HepG2 (cell line): ENCODE results near the gene CRYAB. TPM values are rescaled to one million over a fixed set of nuclear protein-coding genes. Genes with fewer than 3 reads are reported as not detected.

ENCODE experiments used
- ARHGAP35 ChIP-seq: sonication (generic); formaldehyde crosslinking; IDR thresholded peaks from 2 replicates; pipeline ENCODE4 v1.9.0; 2022; ENCODE audit warnings: mild to moderate bottlenecking, inconsistent platforms, moderate library complexity, missing genetic modification reagents, borderline replicate concordance
- MAFG ChIP-seq: sonication (generic); formaldehyde crosslinking; IDR thresholded peaks from 2 replicates; pipeline ENCODE4 v1.5.1; 2020; ENCODE audit warnings: mild to moderate bottlenecking, missing genetic modification reagents
- MXI1 ChIP-seq: IDR thresholded peaks from 3 replicates; pipeline ENCODE4 v1.6.1; 2012; ENCODE audit warnings: low read depth, low read length, inconsistent platforms, borderline replicate concordance
- PAF1 ChIP-seq: IDR thresholded peaks from 2 replicates; pipeline ENCODE4 v1.6.1; 2016; ENCODE audit warnings: missing genetic modification reagents, missing compliant biosample characterization
- PHB2 ChIP-seq: fragments of 450-650 bp; IDR thresholded peaks from 2 replicates; pipeline ENCODE4 v1.6.1; 2018; ENCODE audit not compliant: partially characterized antibody
- POLR2G ChIP-seq: fragments of 200-400 bp; formaldehyde crosslinking; IDR thresholded peaks from 2 replicates; pipeline ENCODE4 v1.6.1; 2018; ENCODE audit warnings: mild to moderate bottlenecking, low read depth, low read length, moderate library complexity
- RFXANK ChIP-seq: IDR thresholded peaks from 2 replicates; pipeline ENCODE4 v1.6.1; 2016
- SALL1 ChIP-seq: sonication (generic); formaldehyde crosslinking; IDR thresholded peaks from 2 replicates; pipeline ENCODE4 v1.8.0; 2022; ENCODE audit warnings: mild to moderate bottlenecking, missing genetic modification reagents
- SOX5 ChIP-seq: IDR thresholded peaks from 2 replicates; pipeline ENCODE4 v1.6.1; 2016; ENCODE audit warnings: borderline replicate concordance
- SRSF9 ChIP-seq: fragments of 200-400 bp; formaldehyde crosslinking; IDR thresholded peaks from 2 replicates; pipeline ENCODE4 v1.6.1; 2018; ENCODE audit warnings: borderline replicate concordance, mild to moderate bottlenecking, low read depth, low read length; ENCODE audit not compliant: insufficient read depth, poor library complexity, severe bottlenecking
- TCF7 ChIP-seq: sonication (generic); IDR thresholded peaks from 2 replicates; pipeline ENCODE4 v1.6.1; 2016; ENCODE audit warnings: antibody characterized with exemption, low read depth
- TP53 ChIP-seq: sonication (generic); formaldehyde crosslinking; conservative IDR thresholded peaks from 2 replicates; pipeline ENCODE4 v1.4.0; 2020; ENCODE audit warnings: missing genetic modification reagents
- ZFY ChIP-seq: sonication (generic); formaldehyde crosslinking; IDR thresholded peaks from 2 replicates; pipeline ENCODE4 v1.4.0; 2020; ENCODE audit warnings: missing genetic modification reagents
- ZKSCAN8 ChIP-seq: IDR thresholded peaks from 2 replicates; pipeline ENCODE4 v1.6.1; 2016; ENCODE audit warnings: borderline replicate concordance, missing genetic modification reagents, missing compliant biosample characterization
- ZNF124 ChIP-seq: sonication (generic); formaldehyde crosslinking; IDR thresholded peaks from 2 replicates; pipeline ENCODE4 v1.4.0; 2020; ENCODE audit warnings: missing genetic modification reagents
- ZNF136 ChIP-seq: sonication (generic); formaldehyde crosslinking; IDR thresholded peaks from 2 replicates; pipeline ENCODE4 v1.8.1; 2022; ENCODE audit warnings: low read depth, mild to moderate bottlenecking, moderate library complexity, missing genetic modification reagents
- ZNF160 ChIP-seq: sonication (generic); formaldehyde crosslinking; IDR thresholded peaks from 2 replicates; pipeline ENCODE4 v1.8.0; 2022; ENCODE audit warnings: mild to moderate bottlenecking, inconsistent platforms, missing genetic modification reagents
- ZNF263 ChIP-seq: sonication (generic); formaldehyde crosslinking; IDR thresholded peaks from 2 replicates; pipeline ENCODE4 v1.4.0; 2020; ENCODE audit warnings: missing genetic modification reagents
- ZNF282 ChIP-seq: fragments of 450-650 bp; IDR thresholded peaks from 2 replicates; pipeline ENCODE4 v1.6.1; 2018; ENCODE audit not compliant: partially characterized antibody
- ZNF510 ChIP-seq: sonication (generic); formaldehyde crosslinking; IDR thresholded peaks from 2 replicates; pipeline ENCODE4 v1.4.0; 2020; ENCODE audit warnings: low read depth, mild to moderate bottlenecking, missing genetic modification reagents
- ZNF556 ChIP-seq: sonication (generic); formaldehyde crosslinking; IDR thresholded peaks from 2 replicates; pipeline ENCODE4 v1.4.0; 2020; ENCODE audit warnings: mild to moderate bottlenecking, missing genetic modification reagents, borderline replicate concordance
- ZNF720 ChIP-seq: sonication (generic); formaldehyde crosslinking; IDR thresholded peaks from 2 replicates; pipeline ENCODE4 v1.4.0; 2020; ENCODE audit warnings: missing genetic modification reagents
- ZSCAN21 ChIP-seq: sonication (generic); formaldehyde crosslinking; IDR thresholded peaks from 2 replicates; pipeline ENCODE4 v1.8.0; 2022; ENCODE audit warnings: mild to moderate bottlenecking, missing genetic modification reagents, moderate library complexity, borderline replicate concordance
- polyA plus RNA-seq, 8 experiments: library from polyadenylated mRNA; depleted of rRNA in 3 of 8; stranded (reverse) in 7 of 8; unstranded in 1 of 8; fragments of >200 nt; fragmentation: Illumina TruSeq in 4 of 8; extraction: Trizol in 4 of 8; gene quantifications; 2 replicates each; pipeline versions ENCODE4 v1.2.1 to v1.2.3, GENCODE V29; 2011 to 2016; ENCODE audit warnings: low read depth in 4 of 8, missing spikeins in 1 of 8, mixed read lengths in 1 of 8; ENCODE audit not compliant: insufficient read depth in 1 of 8
- total RNA-seq, 5 experiments: library from RNA; depleted of rRNA; stranded (reverse); fragments of >200 nt; fragmentation: Illumina TruSeq; extraction: Trizol; gene quantifications; 2 replicates each; pipeline ENCODE4 v1.2.3, GENCODE V29; 2016; ENCODE audit warnings: low read depth in 1 of 5
- TF ChIP-seq, protein P1 (sequence below): IDR thresholded peaks from 2 replicates; pipeline ENCODE4 v1.6.1; 2012; ENCODE audit warnings: low read depth, low read length, improper control_type of control experiment
- TF ChIP-seq, protein P2 (sequence below): IDR thresholded peaks from 2 replicates; pipeline ENCODE4 v1.6.1; 2016; ENCODE audit warnings: missing biosample characterization, missing genetic modification reagents, low read depth
- TF ChIP-seq, protein P3 (sequence below): sonication (generic); formaldehyde crosslinking; IDR thresholded peaks from 2 replicates; pipeline ENCODE4 v1.5.0; 2020; ENCODE audit warnings: mild to moderate bottlenecking, low read depth, missing genetic modification reagents, borderline replicate concordance
- TF ChIP-seq, protein P4 (sequence below): IDR thresholded peaks from 2 replicates; pipeline ENCODE4 v1.6.1; 2016; ENCODE audit warnings: mild to moderate bottlenecking

CRYAB gene
- total and polyA plus RNA-seq, 2 of the 13 experiments (the other 11 are each of a cell fraction or from before 2014, with no cell fraction given), result 0.55 to 1.1 TPM

- TF ChIP-seq ZKSCAN8 (CRISPR knock-in tag) (no peak), ZNF720 (CRISPR knock-in tag) (no peak), ZNF510 (CRISPR knock-in tag) (no peak), ZNF136 (CRISPR knock-in tag) (0 out of 2 replicates have a peak, but pooled peaks have one; percentile 15), TCF7 (peak; percentile 62; the same call in 1 of the 2 replicates), MXI1 (0 out of 3 replicates have a peak, but pooled peaks have one; percentile 46), TP53 (no peak), RFXANK (CRISPR knock-in tag) (no peak), ZNF282 (no peak), SRSF9 (no peak), ARHGAP35 (CRISPR knock-in tag) (no peak), PAF1 (CRISPR knock-in tag) (no peak), ZNF160 (no peak), ZNF263 (CRISPR knock-in tag) (no peak), POLR2G (peak; percentile 85), PHB2 (no peak), ZFY (CRISPR knock-in tag) (peak; percentile 96), SALL1 (CRISPR knock-in tag) (peak; percentile 79), SOX5 (CRISPR knock-in tag) (no peak), ZSCAN21 (peak; percentile 82), ZNF124 (CRISPR knock-in tag) (peak; percentile 46; the same call in 1 of the 2 replicates), MAFG (CRISPR knock-in tag) (no peak), ZNF556 (CRISPR knock-in tag) (no peak)
- TF ChIP-seq, protein P1, sequence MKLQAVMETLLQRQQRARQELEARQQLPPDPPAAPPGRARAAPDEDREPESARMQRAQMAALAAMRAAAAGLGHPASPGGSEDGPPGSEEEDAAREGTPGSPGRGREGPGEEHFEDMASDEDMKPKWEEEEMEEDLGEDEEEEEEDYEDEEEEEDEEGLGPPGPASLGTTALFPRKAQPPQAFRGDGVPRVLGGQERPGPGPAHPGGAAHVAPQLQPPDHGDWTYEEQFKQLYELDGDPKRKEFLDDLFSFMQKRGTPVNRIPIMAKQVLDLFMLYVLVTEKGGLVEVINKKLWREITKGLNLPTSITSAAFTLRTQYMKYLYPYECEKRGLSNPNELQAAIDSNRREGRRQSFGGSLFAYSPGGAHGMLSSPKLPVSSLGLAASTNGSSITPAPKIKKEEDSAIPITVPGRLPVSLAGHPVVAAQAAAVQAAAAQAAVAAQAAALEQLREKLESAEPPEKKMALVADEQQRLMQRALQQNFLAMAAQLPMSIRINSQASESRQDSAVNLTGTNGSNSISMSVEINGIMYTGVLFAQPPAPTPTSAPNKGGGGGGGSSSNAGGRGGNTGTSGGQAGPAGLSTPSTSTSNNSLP, result 0 out of 2 replicates have a peak, but pooled peaks have one; percentile 10
- TF ChIP-seq, protein P2, sequence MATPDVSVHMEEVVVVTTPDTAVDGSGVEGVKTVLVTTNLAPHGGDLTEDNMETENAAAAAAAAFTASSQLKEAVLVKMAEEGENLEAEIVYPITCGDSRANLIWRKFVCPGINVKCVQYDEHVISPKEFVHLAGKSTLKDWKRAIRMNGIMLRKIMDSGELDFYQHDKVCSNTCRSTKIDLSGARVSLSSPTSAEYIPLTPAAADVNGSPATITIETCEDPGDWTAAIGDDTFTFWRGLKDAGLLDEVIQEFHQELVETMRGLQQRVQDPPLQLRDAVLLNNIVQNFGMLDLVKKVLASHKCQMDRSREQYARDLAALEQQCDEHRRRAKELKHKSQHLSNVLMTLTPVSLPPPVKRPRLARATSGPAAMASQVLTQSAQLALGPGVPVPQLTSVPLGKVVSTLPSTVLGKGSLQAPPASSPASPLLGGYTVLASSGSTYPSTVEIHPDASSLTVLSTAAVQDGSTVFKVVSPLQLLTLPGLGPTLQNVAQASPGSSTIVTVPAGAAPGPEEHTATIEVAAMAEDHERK (CRISPR knock-in tag), result no peak
- TF ChIP-seq, protein P3, sequence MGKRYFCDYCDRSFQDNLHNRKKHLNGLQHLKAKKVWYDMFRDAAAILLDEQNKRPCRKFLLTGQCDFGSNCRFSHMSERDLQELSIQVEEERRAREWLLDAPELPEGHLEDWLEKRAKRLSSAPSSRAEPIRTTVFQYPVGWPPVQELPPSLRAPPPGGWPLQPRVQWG (CRISPR knock-in tag), result no peak
- TF ChIP-seq, protein P4, sequence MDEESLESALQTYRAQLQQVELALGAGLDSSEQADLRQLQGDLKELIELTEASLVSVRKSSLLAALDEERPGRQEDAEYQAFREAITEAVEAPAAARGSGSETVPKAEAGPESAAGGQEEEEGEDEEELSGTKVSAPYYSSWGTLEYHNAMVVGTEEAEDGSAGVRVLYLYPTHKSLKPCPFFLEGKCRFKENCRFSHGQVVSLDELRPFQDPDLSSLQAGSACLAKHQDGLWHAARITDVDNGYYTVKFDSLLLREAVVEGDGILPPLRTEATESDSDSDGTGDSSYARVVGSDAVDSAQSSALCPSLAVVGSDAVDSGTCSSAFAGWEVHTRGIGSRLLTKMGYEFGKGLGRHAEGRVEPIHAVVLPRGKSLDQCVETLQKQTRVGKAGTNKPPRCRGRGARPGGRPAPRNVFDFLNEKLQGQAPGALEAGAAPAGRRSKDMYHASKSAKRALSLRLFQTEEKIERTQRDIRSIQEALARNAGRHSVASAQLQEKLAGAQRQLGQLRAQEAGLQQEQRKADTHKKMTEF, result no peak; the same call in 1 of the 2 replicates
Measured at GRCh38 chr11:111870886-111871692, 40.5 kb downstream of the CRYAB start, which contains the start of gene ALG9 (continued).
